Testis (tissue), 2 donors: Measurements from ENCODE around the gene AGGF1.

Experiments
- CTCF ChIP-seq, 3 experiments: fragments of 450-650 bp in 2 of 3; fragments of 200-600 bp in 1 of 3; sonication (generic) in 1 of 3; IDR thresholded peaks; one replicate each; pipeline ENCODE4 v1.5.1; 2016 to 2019; ENCODE audit warnings: antibody characterized with exemption in 3 of 3, mild to moderate bottlenecking in 2 of 3, moderate library complexity in 1 of 3
- POLR2A ChIP-seq: fragments of 450-650 bp; IDR thresholded peaks from one replicate; pipeline ENCODE4 v1.6.1; 2017; ENCODE audit warnings: antibody characterized with exemption, mild to moderate bottlenecking, moderate library complexity

GRCh38 chr5:77103457-77103856 lies 73.3 kb downstream of the AGGF1 start:
- TF ChIP-seq CTCF (IDR thresholded peaks at IDR 0.05) (no peak), POLR2A (no peak)
